Activated CD8-positive, alpha-beta memory T cell treated with anti-CD3 and anti-CD28 coated beads, Interleukin-2, amount 10 ng/mL, durations not matched to agents 7 days and 5 days (primary cell): ENCODE results near the gene ERG. TPM values are rescaled to one million over a fixed set of nuclear protein-coding genes. Genes with fewer than 3 reads are reported as not detected.

Experiments used
- ATAC-seq: fragments of 150-1000 bp; cut with Tn5 transposase; one replicate; pipeline ENCODE4 v1.10.0; 2021; ENCODE audit warnings: moderate library complexity
- CTCF ChIA-PET: fragments of 350-600 bp; sonication (Branson Sonifier 250); formaldehyde crosslinking; loops from one replicate; lab custom pipeline; 2021; ENCODE audit warnings: antibody characterized with exemption; lab: Charles Lee
- DNase-seq: peaks from one replicate; pipeline ENCODE4 v3.0.0-alpha.2; 2020
- H3K27ac Mint-ChIP-seq: one replicate; pipeline ENCODE4 v1.8.0; 2021; ENCODE audit warnings: mild to moderate bottlenecking, mixed read lengths
- H3K27me3 Mint-ChIP-seq: one replicate; pipeline ENCODE4 v1.8.0; 2021; ENCODE audit warnings: mixed read lengths
- H3K36me3 Mint-ChIP-seq: one replicate; pipeline ENCODE4 v1.8.0; 2021; ENCODE audit warnings: mild to moderate bottlenecking, mixed read lengths
- H3K4me1 Mint-ChIP-seq: one replicate; pipeline ENCODE4 v1.8.0; 2021; ENCODE audit warnings: mixed read lengths
- H3K4me3 Mint-ChIP-seq: one replicate; pipeline ENCODE4 v1.8.0; 2021; ENCODE audit warnings: mild to moderate bottlenecking, moderate library complexity, mixed read lengths
- H3K9me3 Mint-ChIP-seq: one replicate; pipeline ENCODE4 v1.8.0; 2022; ENCODE audit warnings: low read depth, mixed read lengths
- total RNA-seq, 2 experiments: library from RNA; stranded (reverse); gene quantifications; one replicate each; pipeline ENCODE4 v1.2.3, GENCODE V29; 2021

Gene ERG
- total RNA-seq, 2 experiments from 2014 or later: not detected

GRCh38 chr21:38476385-38476784, 21.9 kb downstream of the ERG start:
- Mint-ChIP-seq H3K27me3 (peaks cover 55% of the 10 kb centered on the region), H3K4me1 (peaks cover 6% of the 10 kb centered on the region), H3K36me3 (no peaks in the 10 kb centered on the region), H3K9me3 (no peaks in the 10 kb centered on the region), H3K4me3 (no peak overlapping the region), H3K27ac (no peak overlapping the region)
- no peak for ATAC-seq
- CTCF ChIA-PET: no interaction called here
- DNase-seq: no peak

DNA sequence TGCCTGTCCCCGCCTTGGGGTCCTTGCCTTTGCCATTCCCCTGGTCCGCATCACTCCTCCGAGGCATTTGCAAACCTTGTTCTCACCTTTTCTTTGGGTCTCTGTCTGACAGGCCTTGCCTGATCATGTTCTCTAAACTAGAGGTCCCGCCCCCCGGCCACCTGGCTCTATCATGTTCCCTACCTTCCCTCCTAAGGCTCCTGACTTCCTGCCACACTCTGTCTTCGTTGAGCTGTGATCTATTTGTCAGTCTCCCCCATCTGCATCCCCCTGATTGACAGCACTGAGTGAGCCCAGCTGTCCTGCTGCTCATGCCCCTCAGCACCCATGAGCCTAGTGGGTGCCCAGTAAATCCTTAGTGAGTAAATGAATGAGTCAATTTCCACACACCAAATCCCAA, 22.8 kb downstream of the ERG start:
- Mint-ChIP-seq H3K4me3 (no peak overlapping the region), H3K36me3 (no peaks in the 10 kb centered on the region), H3K4me1 (peaks cover 6% of the 10 kb centered on the region), H3K9me3 (no peaks in the 10 kb centered on the region), H3K27ac (no peak overlapping the region), H3K27me3 (peaks cover 55% of the 10 kb centered on the region)
- CTCF ChIA-PET: no interaction called here
- DNase-seq (no peak), ATAC-seq (no peak)

- no peak for DNase-seq
- CTCF ChIA-PET: no interaction called here
Observed at GRCh38 chr21:38474796-38475195, 23.5 kb downstream of the ERG start.

DNA sequence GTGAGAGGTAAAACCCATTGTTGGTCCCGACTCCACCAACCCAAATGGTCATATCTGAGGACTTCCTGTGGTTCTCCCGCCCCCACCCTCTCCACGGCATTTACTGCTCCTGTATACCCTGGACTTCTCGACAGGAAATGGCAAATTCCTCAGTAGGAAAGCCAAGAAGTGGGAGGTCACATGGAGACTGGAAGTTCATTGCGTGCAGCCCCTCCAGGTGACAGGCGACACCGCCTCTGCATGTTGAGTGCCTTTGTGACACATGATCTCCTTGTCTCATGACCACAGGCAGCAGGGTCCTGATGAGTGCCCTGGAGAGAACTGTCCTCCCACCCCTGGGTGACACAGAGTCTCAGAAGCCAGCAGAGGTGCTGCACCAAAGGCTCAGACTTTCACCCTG, 24.2 kb downstream of the ERG start:
- Mint-ChIP-seq H3K36me3 (no peaks in the 10 kb centered on the region), H3K9me3 (no peaks in the 10 kb centered on the region), H3K27me3 (peaks cover 51% of the 10 kb centered on the region), H3K27ac (no peak overlapping the region), H3K4me1 (peaks cover 3% of the 10 kb centered on the region), H3K4me3 (no peak overlapping the region)
- ATAC-seq (no peak), DNase-seq (no peak)
- CTCF ChIA-PET: no interaction called here

More at GRCh38 chr21:38474796-38475195, 23.5 kb downstream of the ERG start:
- no peaks in the 10 kb centered on the region for H3K36me3 Mint-ChIP-seq
- H3K9me3 Mint-ChIP-seq: no peaks in the 10 kb centered on the region
- no peak overlapping the region for H3K27ac Mint-ChIP-seq
- peaks cover 55% of the 10 kb centered on the region for H3K27me3 Mint-ChIP-seq
- H3K4me3 Mint-ChIP-seq: no peak overlapping the region
- no peak for ATAC-seq
- H3K4me1 Mint-ChIP-seq: peaks cover 6% of the 10 kb centered on the region

- Mint-ChIP-seq H3K27ac (no peak overlapping the region), H3K36me3 (no peaks in the 10 kb centered on the region), H3K27me3 (peaks cover 39% of the 10 kb centered on the region), H3K9me3 (no peaks in the 10 kb centered on the region), H3K4me3 (no peak overlapping the region), H3K4me1 (no peaks in the 10 kb centered on the region)
- DNase-seq: no peak
- CTCF ChIA-PET: no interaction called here
- ATAC-seq: no peak
Observed at GRCh38 chr21:38472412-38473108, 25.7 kb downstream of the ERG start.

- Mint-ChIP-seq H3K27ac (no peak overlapping the region), H3K27me3 (peaks cover 31% of the 10 kb centered on the region), H3K9me3 (peaks cover 2% of the 10 kb centered on the region), H3K4me1 (no peaks in the 10 kb centered on the region), H3K4me3 (no peak overlapping the region), H3K36me3 (no peaks in the 10 kb centered on the region)
- ATAC-seq (no peak), DNase-seq (no peak)
- CTCF ChIA-PET: no interaction called here
Observed at GRCh38 chr21:38471766-38472165, 26.5 kb downstream of the ERG start.

DNA sequence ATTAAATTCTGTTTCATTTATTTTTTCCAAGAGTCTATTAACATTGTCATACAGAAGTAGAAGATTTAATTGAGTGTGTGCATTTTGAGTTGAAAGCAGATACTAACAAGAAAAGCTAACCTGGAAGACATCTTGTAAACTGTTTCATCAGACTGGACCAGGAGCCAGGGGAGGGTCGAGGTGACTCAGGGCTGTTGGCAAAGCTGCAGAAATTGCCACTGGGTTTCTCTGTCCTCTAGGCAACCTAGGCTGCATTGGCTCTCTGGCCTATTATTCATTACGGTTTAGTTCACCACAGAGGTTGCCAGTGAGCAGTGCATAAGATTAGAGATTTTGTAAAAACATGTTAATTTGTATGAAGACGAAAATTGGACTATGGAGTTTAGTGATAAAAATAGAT, 27.5 kb downstream of the ERG start:
- Mint-ChIP-seq H3K36me3 (no peaks in the 10 kb centered on the region), H3K27ac (no peak overlapping the region), H3K4me1 (no peaks in the 10 kb centered on the region), H3K4me3 (no peak overlapping the region), H3K27me3 (peaks cover 22% of the 10 kb centered on the region), H3K9me3 (peaks cover 2% of the 10 kb centered on the region)
- DNase-seq: no peak
- CTCF ChIA-PET: no interaction called here
- ATAC-seq: no peak

GRCh38 chr21:38469642-38470041, 28.6 kb downstream of the ERG start:
- Mint-ChIP-seq H3K36me3 (no peaks in the 10 kb centered on the region), H3K9me3 (peaks cover 2% of the 10 kb centered on the region), H3K4me3 (no peak overlapping the region), H3K27me3 (peaks cover 11% of the 10 kb centered on the region), H3K27ac (no peak overlapping the region), H3K4me1 (no peaks in the 10 kb centered on the region)
- CTCF ChIA-PET: no interaction called here
- ATAC-seq (no peak), DNase-seq (no peak)

- Mint-ChIP-seq H3K27ac (no peak overlapping the region), H3K36me3 (no peaks in the 10 kb centered on the region), H3K4me1 (no peaks in the 10 kb centered on the region), H3K4me3 (no peak overlapping the region), H3K9me3 (peaks cover 2% of the 10 kb centered on the region), H3K27me3 (peaks cover 6% of the 10 kb centered on the region)
- DNase-seq: no peak
- no peak for ATAC-seq
- CTCF ChIA-PET: no interaction called here
Observed at GRCh38 chr21:38468989-38469388, 29.3 kb downstream of the ERG start.

- no peaks in the 10 kb centered on the region for H3K4me1 Mint-ChIP-seq
- ATAC-seq (no peak), DNase-seq (no peak)
- H3K9me3 Mint-ChIP-seq: peaks cover 2% of the 10 kb centered on the region
- H3K27me3 Mint-ChIP-seq: peaks cover 4% of the 10 kb centered on the region
- CTCF ChIA-PET: no interaction called here
- H3K27ac Mint-ChIP-seq: no peak overlapping the region
- no peaks in the 10 kb centered on the region for H3K36me3 Mint-ChIP-seq
- H3K4me3 Mint-ChIP-seq: no peak overlapping the region
Observed at GRCh38 chr21:38467911-38468310, 30.4 kb downstream of the ERG start.

GRCh38 chr21:38467374-38467773, 30.9 kb downstream of the ERG start:
- H3K4me3 Mint-ChIP-seq: no peak overlapping the region
- H3K9me3 Mint-ChIP-seq: peaks cover 2% of the 10 kb centered on the region
- ATAC-seq: no peak

DNA sequence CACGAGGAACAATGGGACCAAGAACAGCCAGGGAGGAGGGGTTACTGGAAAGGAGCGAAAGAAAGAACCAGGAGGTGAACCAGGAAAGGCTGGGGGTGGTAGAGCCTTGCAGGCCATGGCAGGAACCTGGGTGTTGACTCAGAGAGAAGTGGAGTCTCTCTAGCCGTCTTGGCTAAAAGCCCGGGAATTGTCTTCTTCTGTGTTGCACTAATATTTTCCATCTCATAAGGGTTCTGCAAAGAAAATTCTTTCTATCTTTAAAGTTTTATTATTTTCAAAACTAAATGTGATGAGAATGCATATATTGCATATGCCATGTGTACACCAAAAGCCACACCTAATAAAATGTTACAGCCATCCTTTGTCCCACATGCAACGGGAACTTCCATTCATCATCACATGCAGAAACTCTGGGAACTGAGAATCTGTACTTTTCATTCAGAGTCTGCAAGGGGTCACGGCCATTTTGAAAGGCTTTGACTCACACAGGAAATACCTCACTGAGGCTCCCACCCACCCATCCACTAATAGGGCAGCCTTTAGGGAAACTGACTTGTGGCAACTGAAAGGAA, 38.0 kb downstream of the ERG start:
- H3K4me3 Mint-ChIP-seq: no peak overlapping the region
- H3K36me3 Mint-ChIP-seq: no peaks in the 10 kb centered on the region
- DNase-seq (no peak), ATAC-seq (no peak)
- no peak overlapping the region for H3K27ac Mint-ChIP-seq
- no peaks in the 10 kb centered on the region for H3K4me1 Mint-ChIP-seq
- no peaks in the 10 kb centered on the region for H3K27me3 Mint-ChIP-seq
- H3K9me3 Mint-ChIP-seq: no peaks in the 10 kb centered on the region
- CTCF ChIA-PET: no interaction called here

More at GRCh38 chr21:38467374-38467773, 30.9 kb downstream of the ERG start:
- H3K36me3 Mint-ChIP-seq: no peaks in the 10 kb centered on the region
- no peak overlapping the region for H3K27ac Mint-ChIP-seq
- CTCF ChIA-PET: no interaction called here
- peaks cover 2% of the 10 kb centered on the region for H3K27me3 Mint-ChIP-seq
- no peaks in the 10 kb centered on the region for H3K4me1 Mint-ChIP-seq
- DNase-seq: no peak

GRCh38 chr21:38459490-38459889, 38.8 kb downstream of the ERG start:
- CTCF ChIA-PET: no interaction called here
- H3K27me3 Mint-ChIP-seq: no peaks in the 10 kb centered on the region

GRCh38 chr21:38455403-38455802, 42.9 kb downstream of the ERG start:
- ATAC-seq (no peak), DNase-seq (no peak)
- Mint-ChIP-seq H3K36me3 (no peaks in the 10 kb centered on the region), H3K27me3 (no peaks in the 10 kb centered on the region), H3K4me1 (no peaks in the 10 kb centered on the region), H3K4me3 (no peak overlapping the region), H3K9me3 (no peaks in the 10 kb centered on the region), H3K27ac (no peak overlapping the region)
- CTCF ChIA-PET: no interaction called here

More at GRCh38 chr21:38459490-38459889, 38.8 kb downstream of the ERG start:
- Mint-ChIP-seq H3K36me3 (no peaks in the 10 kb centered on the region), H3K4me1 (no peaks in the 10 kb centered on the region), H3K4me3 (no peak overlapping the region), H3K27ac (no peak overlapping the region), H3K9me3 (no peaks in the 10 kb centered on the region)
- DNase-seq (no peak), ATAC-seq (no peak)
